K562 (cell line): ENCODE measurements around the gene PIN1. TPM values are rescaled to one million over a fixed set of nuclear protein-coding genes. Genes with fewer than 3 reads are reported as not detected.

ENCODE experiments used
- BACH1 ChIP-seq: fragments of 200-800 bp; sonication (Bioruptor generic); IDR thresholded peaks from 2 replicates; pipeline ENCODE4 v1.6.1; 2016; ENCODE audit warnings: missing genetic modification characterization, missing compliant biosample characterization
- BHLHE40 ChIP-seq: IDR thresholded peaks from 2 replicates; pipeline ENCODE4 v1.6.1; 2011; ENCODE audit warnings: low read length, improper control_type of control experiment
- CBX1 ChIP-seq: sonication (generic); IDR thresholded peaks from 2 replicates; pipeline ENCODE4 v1.6.1; 2016; ENCODE audit warnings: antibody characterized with exemption, low read depth, mild to moderate bottlenecking
- CREB1 ChIP-seq, 2 experiments: sonication (generic) in 1 of 2; formaldehyde crosslinking in 1 of 2; IDR thresholded peaks; 2 replicates each; pipeline versions ENCODE4 v1.6.1 to v1.8.0; 2012 to 2022; ENCODE audit warnings: inconsistent platforms in 1 of 2, mild to moderate bottlenecking in 1 of 2, missing genetic modification reagents in 1 of 2, moderate library complexity in 1 of 2
- CREBBP ChIP-seq: IDR thresholded peaks from one replicate; pipeline ENCODE4 v1.6.1; 2012; ENCODE audit warnings: low read depth, mild to moderate bottlenecking, control low read depth, inconsistent platforms, low read length
- E2F6 ChIP-seq, 2 experiments: IDR thresholded peaks; 2 replicates each; pipeline ENCODE4 v1.6.1; 2011; ENCODE audit warnings: borderline replicate concordance in 1 of 2, control low read depth in 1 of 2, low read depth in 1 of 2, low read length in 1 of 2, mild to moderate bottlenecking in 1 of 2, mixed read lengths in 1 of 2, moderate library complexity in 1 of 2; ENCODE audit not compliant: insufficient read depth in 1 of 2, insufficient read length in 1 of 2, poor library complexity in 1 of 2, severe bottlenecking in 1 of 2; ENCODE audit errors: extremely low read depth in 1 of 2
- EWSR1 ChIP-seq: fragments of 450-650 bp; IDR thresholded peaks from 2 replicates; pipeline ENCODE4 v1.6.1; 2018; ENCODE audit warnings: borderline replicate concordance, mild to moderate bottlenecking, low read depth, moderate library complexity; ENCODE audit not compliant: partially characterized antibody
- FOXA1 ChIP-seq: fragments of 450-650 bp; IDR thresholded peaks from 2 replicates; pipeline ENCODE4 v1.6.1; 2016; ENCODE audit warnings: mild to moderate bottlenecking, borderline replicate concordance
- HDAC8 ChIP-seq: fragments of 450-650 bp; IDR thresholded peaks from 2 replicates; pipeline ENCODE4 v1.6.1; 2016; ENCODE audit warnings: mild to moderate bottlenecking, missing genetic modification characterization, moderate library complexity, missing compliant biosample characterization
- MNT ChIP-seq, 2 experiments: fragments of 450-650 bp; conservative IDR thresholded peaks; 2 replicates each; pipeline ENCODE4 v1.6.1; 2017; ENCODE audit warnings: mild to moderate bottlenecking in 2 of 2, moderate library complexity in 2 of 2
- PCBP1 ChIP-seq: fragments of 200-400 bp; formaldehyde crosslinking; IDR thresholded peaks from 2 replicates; pipeline ENCODE4 v1.6.1; 2018; ENCODE audit warnings: mild to moderate bottlenecking, low read depth, low read length; ENCODE audit not compliant: poor library complexity, severe bottlenecking
- RNF2 ChIP-seq: sonication (generic); IDR thresholded peaks from 2 replicates; pipeline ENCODE4 v1.6.1; 2016
- SNAPC5 ChIP-seq: fragments of 250-450 bp; sonication (Bioruptor Pico); IDR thresholded peaks from 2 replicates; pipeline ENCODE4 v1.8.0; 2021; ENCODE audit warnings: moderate library complexity, mild to moderate bottlenecking, inconsistent platforms
- SRSF7 ChIP-seq: fragments of 200-400 bp; formaldehyde crosslinking; optimal IDR thresholded peaks from 2 replicates; pipeline ENCODE3; 2017; ENCODE audit warnings: mild to moderate bottlenecking, low read depth, low read length
- STAT5A ChIP-seq: IDR thresholded peaks from 2 replicates; pipeline ENCODE4 v1.6.1; 2012; ENCODE audit warnings: low read length, inconsistent platforms, borderline replicate concordance
- STAT5B ChIP-seq: fragments of 250-450 bp; sonication (Bioruptor Pico); IDR thresholded peaks from 2 replicates; pipeline ENCODE4 v1.8.0; 2021; ENCODE audit warnings: mild to moderate bottlenecking, inconsistent platforms
- UBTF ChIP-seq, 2 experiments: IDR thresholded peaks; 2 replicates each; pipeline ENCODE4 v1.6.1; 2012; ENCODE audit warnings: improper control_type of control experiment in 2 of 2, low read depth in 2 of 2, low read length in 2 of 2, borderline replicate concordance in 1 of 2
- ZBTB12 ChIP-seq: fragments of 250-450 bp; sonication (Bioruptor Pico); IDR thresholded peaks from 2 replicates; pipeline ENCODE4 v1.4.0; 2020
- ZNF583 ChIP-seq: fragments of 250-450 bp; sonication (Bioruptor Pico); IDR thresholded peaks from 2 replicates; pipeline ENCODE4 v1.4.0; 2020
- ZNF830 ChIP-seq: fragments of 250-450 bp; sonication (Bioruptor Pico); IDR thresholded peaks from 2 replicates; pipeline ENCODE4 v1.5.0; 2021; ENCODE audit warnings: mild to moderate bottlenecking
- ZSCAN32 ChIP-seq: fragments of 450-650 bp; formaldehyde crosslinking; IDR thresholded peaks from 2 replicates; pipeline ENCODE4 v1.4.0; 2020; ENCODE audit warnings: mild to moderate bottlenecking, moderate library complexity
- polyA plus RNA-seq, 8 experiments: library from polyadenylated mRNA; depleted of rRNA in 4 of 8; stranded (reverse) in 5 of 8; unstranded in 3 of 8; fragments of >200 nt; fragmentation: Nextera tagmentation in 2 of 8; fragmentation: Illumina TruSeq in 1 of 8; extraction: Ambion mirVana in 2 of 8; extraction: Trizol in 1 of 8; gene quantifications; 2 replicates each; pipeline versions ENCODE4 v1.2.1 to v1.2.3, GENCODE V29; 2011 to 2014; ENCODE audit warnings: inconsistent platforms in 1 of 8, missing spikeins in 1 of 8
- total RNA-seq, 7 experiments: library from RNA; depleted of rRNA in 6 of 7; stranded (reverse); fragments of >200 nt in 6 of 7; fragmentation: Illumina TruSeq in 2 of 7; extraction: Trizol in 2 of 7; gene quantifications; 2 replicates each; pipeline versions ENCODE4 v1.2.1 to v1.2.3, GENCODE V29; 2011 to 2021; ENCODE audit warnings: low replicate concordance in 1 of 7

The PIN1 gene
- total and polyA plus RNA-seq, 9 of the 15 experiments (the other 6 are each of a cell fraction or from before 2014, with no cell fraction given): 1.6 to 178 (median 42.5) TPM

GRCh38 chr19:9818734-9819595, 16.2 kb upstream of the PIN1 start, which contains the start of gene FBXL12 (continued):
- TF ChIP-seq UBTF (IDR thresholded peaks at IDR 0.05; ENCODE audit: borderline replicate concordance in 1 of 2, low read depth in 2 of 2, low read length in 2 of 2) (0 out of 4 replicates have a peak, but pooled peaks of 1 of the 2 experiments have one; percentile 32), CBX1 (peak; percentile 55; the same call in 1 of the 2 replicates), ZBTB12 (no peak), ZNF583 (no peak), CREBBP (no peak), FOXA1 (no peak), ZSCAN32 (no peak), STAT5B (CRISPR knock-in tag) (no peak), E2F6 (IDR thresholded peaks at IDR 0.05; ENCODE audit: borderline replicate concordance in 1 of 2, extremely low read depth in 1 of 2, insufficient read depth in 1 of 2, insufficient read length in 1 of 2, low read depth in 1 of 2, low read length in 1 of 2, poor library complexity in 1 of 2, severe bottlenecking in 1 of 2) (peak; percentile 21 to 35), STAT5A (no peak), HDAC8 (no peak), BHLHE40 (no peak), CREB1 (IDR thresholded peaks at IDR 0.05) (no peak; the same call in 1 of the 2 replicates), CREB1 (CRISPR knock-in tag; IDR thresholded peaks at IDR 0.05) (peak; percentile 67), SNAPC5 (no peak), PCBP1 (peak; percentile 86), RNF2 (no peak), MNT (conservative IDR thresholded peaks at IDR 0.05) (peak; percentile 80 to 90; a peak in 3 of 4 replicates), EWSR1 (no peak), ZNF830 (no peak), BACH1 (tag) (no peak), SRSF7 (no peak)
